GM13976 (cell line): ENCODE data around the gene PARG.

ENCODE experiments used
- DNase-seq: peaks from one replicate; pipeline ENCODE4 v3.0.0; 2012; ENCODE audit warnings: low spot score
- CTCF ChIP-seq: IDR thresholded peaks from 2 replicates; pipeline ENCODE4 v1.5.1; 2012; ENCODE audit warnings: borderline replicate concordance, mild to moderate bottlenecking; ENCODE audit not compliant: insufficient read depth; ENCODE audit errors: extremely low read depth, missing control alignments, control extremely low read depth
- in situ Hi-C: fragments of 300-500 bp; cut with MboI; formaldehyde crosslinking; loops from one replicate; pipeline ENCODE4 v1.12.0; 2022; ENCODE audit warnings: low sequenced_read_pairs, mixed read lengths, inconsistent platforms; ENCODE audit not compliant: unreplicated experiment

PARG gene

GRCh38 chr10:49803988-49804387 is 137.8 kb downstream of the PARG start:
- no peak for DNase-seq
- TF ChIP-seq CTCF = no peak
- in situ Hi-C loops = no loop called here

GRCh38 chr10:49798275-49798674 is 143.6 kb downstream of the PARG start:
- in situ Hi-C loops = no loop called here
- TF ChIP-seq CTCF = no peak
- no peak for DNase-seq

GRCh38 chr10:49791100-49791499 is 150.7 kb downstream of the PARG start:
- in situ Hi-C loops = no loop called here
- TF ChIP-seq CTCF = no peak
- no peak for DNase-seq

GRCh38 chr10:49784681-49785080 is 157.1 kb downstream of the PARG start:
- no peak for TF ChIP-seq CTCF
- in situ Hi-C loops = no loop called here
- no peak for DNase-seq

- DNase-seq = no peak
- TF ChIP-seq CTCF = no peak
- in situ Hi-C loops = no loop called here
Observed at GRCh38 chr10:49783645-49784044, 158.2 kb downstream of the PARG start.

GRCh38 chr10:49781247-49781646 is 160.6 kb downstream of the PARG start:
- no peak for TF ChIP-seq CTCF
- no peak for DNase-seq
- in situ Hi-C loops = no loop called here

- in situ Hi-C loops = no loop called here
- DNase-seq = no peak
- TF ChIP-seq CTCF = no peak
Observed at GRCh38 chr10:49778197-49778596, 163.6 kb downstream of the PARG start.
